GM23338 (cell line): ENCODE measurements around the gene AIM2.

Source experiments
- CREB1 ChIP-seq: fragments of 250-450 bp; sonication (Bioruptor Pico); IDR thresholded peaks from 2 replicates; pipeline ENCODE4 v1.5.0; 2020; ENCODE audit warnings: low read depth, mild to moderate bottlenecking, moderate library complexity
- CTCF ChIP-seq, 2 experiments: fragments of 200-600 bp in 1 of 2; sonication (generic) in 1 of 2; conservative IDR thresholded peaks; 2 replicates each; pipeline versions ENCODE4 v1.5.1 to v1.6.1; 2016 to 2017; ENCODE audit warnings: antibody characterized with exemption in 2 of 2, low read depth in 2 of 2, mild to moderate bottlenecking in 2 of 2, moderate library complexity in 1 of 2
- ETS1 ChIP-seq: IDR thresholded peaks from 2 replicates; pipeline ENCODE4 v1.6.1; 2016; ENCODE audit warnings: antibody characterized with exemption
- EZH2 ChIP-seq: fragments of 200-600 bp; sonication (generic); IDR thresholded peaks from one replicate; pipeline ENCODE4 v1.8.0; 2017; ENCODE audit warnings: antibody characterized with exemption, mild to moderate bottlenecking, low read depth; ENCODE audit not compliant: unreplicated experiment
- EZH2phosphoT487 ChIP-seq: fragments of 200-600 bp; sonication (generic); IDR thresholded peaks from one replicate; pipeline ENCODE4 v1.8.1; 2018; ENCODE audit warnings: antibody characterized with exemption; ENCODE audit not compliant: unreplicated experiment
- JUNB ChIP-seq: IDR thresholded peaks from one replicate; pipeline ENCODE4 v1.6.1; 2016; ENCODE audit warnings: antibody characterized with exemption; ENCODE audit not compliant: unreplicated experiment
- NANOG ChIP-seq: IDR thresholded peaks from 2 replicates; pipeline ENCODE4 v1.6.1; 2016; ENCODE audit warnings: antibody characterized with exemption, borderline replicate concordance
- POLR2AphosphoS5 ChIP-seq: IDR thresholded peaks from 2 replicates; pipeline ENCODE4 v1.6.1; 2016; ENCODE audit warnings: antibody characterized with exemption, low read depth
- REST ChIP-seq: IDR thresholded peaks from one replicate; pipeline ENCODE4 v1.6.1; 2018; ENCODE audit warnings: antibody characterized with exemption; ENCODE audit not compliant: unreplicated experiment
- ZNF114 ChIP-seq: fragments of 250-450 bp; sonication (Bioruptor Pico); IDR thresholded peaks from 2 replicates; pipeline ENCODE4 v1.5.0; 2020; ENCODE audit warnings: mild to moderate bottlenecking, moderate library complexity
- ZNF462 ChIP-seq: fragments of 250-450 bp; sonication (Bioruptor Pico); IDR thresholded peaks from 2 replicates; pipeline ENCODE4 v1.5.0; 2020; ENCODE audit warnings: mild to moderate bottlenecking, moderate library complexity

GRCh38 chr1:159030311-159030710, 46.3 kb downstream of the AIM2 start:
- TF ChIP-seq JUNB, result no peak
- TF ChIP-seq CTCF (conservative IDR thresholded peaks at IDR 0.05; ENCODE audit: low read depth in 2 of 2), result no peak
- no peak for TF ChIP-seq POLR2AphosphoS5
- no peak for TF ChIP-seq NANOG
- TF ChIP-seq REST, result no peak
- TF ChIP-seq CREB1 (CRISPR knock-in tag), result no peak
- TF ChIP-seq EZH2, result no peak
- TF ChIP-seq EZH2phosphoT487, result no peak
- no peak for TF ChIP-seq ETS1
- no peak for TF ChIP-seq ZNF462
- no peak for TF ChIP-seq ZNF114 (CRISPR knock-in tag)
